HepG2 (cell line): ENCODE data around the gene GRB7. TPM values are rescaled to one million over a fixed set of nuclear protein-coding genes. Genes with fewer than 3 reads are reported as not detected.
A peak's percentile ranks its signal among the peaks of the same experiment; 100 is the strongest.

ENCODE experiments used
- ADNP ChIP-seq: sonication (generic); formaldehyde crosslinking; IDR thresholded peaks from 2 replicates; pipeline ENCODE4 v1.4.0; 2020; ENCODE audit warnings: missing genetic modification reagents
- RFXANK ChIP-seq: IDR thresholded peaks from 2 replicates; pipeline ENCODE4 v1.6.1; 2016
- TAF1 ChIP-seq: sonication (generic); formaldehyde crosslinking; IDR thresholded peaks from 2 replicates; pipeline ENCODE4 v1.4.0; 2020; ENCODE audit warnings: missing genetic modification reagents
- TSC22D2 ChIP-seq: sonication (generic); formaldehyde crosslinking; IDR thresholded peaks from 2 replicates; pipeline ENCODE4 v1.5.1; 2020; ENCODE audit warnings: missing genetic modification reagents, mild to moderate bottlenecking, borderline replicate concordance
- ZFP36L1 ChIP-seq: sonication (generic); formaldehyde crosslinking; IDR thresholded peaks from 2 replicates; pipeline ENCODE4 v1.8.0; 2022; ENCODE audit warnings: mild to moderate bottlenecking, missing genetic modification reagents, moderate library complexity
- ZNF225 ChIP-seq: sonication (generic); formaldehyde crosslinking; IDR thresholded peaks from 2 replicates; pipeline ENCODE4 v1.4.0; 2020; ENCODE audit warnings: mild to moderate bottlenecking, missing genetic modification reagents
- ZNF678 ChIP-seq: sonication (generic); formaldehyde crosslinking; IDR thresholded peaks from 2 replicates; pipeline ENCODE4 v1.4.0; 2020; ENCODE audit warnings: mild to moderate bottlenecking, missing genetic modification reagents
- ZNF761 ChIP-seq: sonication (generic); formaldehyde crosslinking; conservative IDR thresholded peaks from 2 replicates; pipeline ENCODE4 v1.4.0; 2020; ENCODE audit warnings: mild to moderate bottlenecking, missing genetic modification reagents
- ZNF773 ChIP-seq: sonication (generic); formaldehyde crosslinking; IDR thresholded peaks from 2 replicates; pipeline ENCODE4 v1.4.0; 2020; ENCODE audit warnings: missing genetic modification reagents, borderline replicate concordance
- polyA plus RNA-seq, 8 experiments: library from polyadenylated mRNA; depleted of rRNA in 3 of 8; stranded (reverse) in 7 of 8; unstranded in 1 of 8; fragments of >200 nt; fragmentation: Illumina TruSeq in 4 of 8; extraction: Trizol in 4 of 8; gene quantifications; 2 replicates each; pipeline versions ENCODE4 v1.2.1 to v1.2.3, GENCODE V29; 2011 to 2016; ENCODE audit warnings: low read depth in 4 of 8, missing spikeins in 1 of 8, mixed read lengths in 1 of 8; ENCODE audit not compliant: insufficient read depth in 1 of 8
- total RNA-seq, 5 experiments: library from RNA; depleted of rRNA; stranded (reverse); fragments of >200 nt; fragmentation: Illumina TruSeq; extraction: Trizol; gene quantifications; 2 replicates each; pipeline ENCODE4 v1.2.3, GENCODE V29; 2016; ENCODE audit warnings: low read depth in 1 of 5
- TF ChIP-seq, protein P1 (sequence below): sonication (generic); formaldehyde crosslinking; IDR thresholded peaks from 2 replicates; pipeline ENCODE4 v1.9.0; 2021; ENCODE audit warnings: missing genetic modification reagents, borderline replicate concordance
- TF ChIP-seq, protein P2 (sequence below): sonication (generic); formaldehyde crosslinking; IDR thresholded peaks from 2 replicates; pipeline ENCODE4 v1.5.1; 2020; ENCODE audit warnings: missing genetic modification reagents, mild to moderate bottlenecking, borderline replicate concordance
- TF ChIP-seq, protein P3 (sequence below): IDR thresholded peaks from 2 replicates; pipeline ENCODE4 v1.6.1; 2016; ENCODE audit warnings: missing compliant biosample characterization, missing genetic modification reagents, borderline replicate concordance
- TF ChIP-seq, protein P4 (sequence below): sonication (generic); formaldehyde crosslinking; IDR thresholded peaks from 2 replicates; pipeline ENCODE4 v1.8.1; 2023; ENCODE audit warnings: missing genetic modification reagents, mild to moderate bottlenecking, borderline replicate concordance
- TF ChIP-seq, protein P5 (sequence below): IDR thresholded peaks from 2 replicates; pipeline ENCODE4 v1.4.0; 2020; ENCODE audit warnings: mild to moderate bottlenecking, missing genetic modification reagents
- TF ChIP-seq, protein P6 (sequence below): sonication (generic); formaldehyde crosslinking; IDR thresholded peaks from 2 replicates; pipeline ENCODE4 v1.5.0; 2020; ENCODE audit warnings: mild to moderate bottlenecking, missing genetic modification reagents

GRB7 gene
- total and polyA plus RNA-seq, 2 of the 13 experiments (the other 11 are each of a cell fraction or from before 2014, with no cell fraction given), result 60.2 to 77.7 TPM

DNA sequence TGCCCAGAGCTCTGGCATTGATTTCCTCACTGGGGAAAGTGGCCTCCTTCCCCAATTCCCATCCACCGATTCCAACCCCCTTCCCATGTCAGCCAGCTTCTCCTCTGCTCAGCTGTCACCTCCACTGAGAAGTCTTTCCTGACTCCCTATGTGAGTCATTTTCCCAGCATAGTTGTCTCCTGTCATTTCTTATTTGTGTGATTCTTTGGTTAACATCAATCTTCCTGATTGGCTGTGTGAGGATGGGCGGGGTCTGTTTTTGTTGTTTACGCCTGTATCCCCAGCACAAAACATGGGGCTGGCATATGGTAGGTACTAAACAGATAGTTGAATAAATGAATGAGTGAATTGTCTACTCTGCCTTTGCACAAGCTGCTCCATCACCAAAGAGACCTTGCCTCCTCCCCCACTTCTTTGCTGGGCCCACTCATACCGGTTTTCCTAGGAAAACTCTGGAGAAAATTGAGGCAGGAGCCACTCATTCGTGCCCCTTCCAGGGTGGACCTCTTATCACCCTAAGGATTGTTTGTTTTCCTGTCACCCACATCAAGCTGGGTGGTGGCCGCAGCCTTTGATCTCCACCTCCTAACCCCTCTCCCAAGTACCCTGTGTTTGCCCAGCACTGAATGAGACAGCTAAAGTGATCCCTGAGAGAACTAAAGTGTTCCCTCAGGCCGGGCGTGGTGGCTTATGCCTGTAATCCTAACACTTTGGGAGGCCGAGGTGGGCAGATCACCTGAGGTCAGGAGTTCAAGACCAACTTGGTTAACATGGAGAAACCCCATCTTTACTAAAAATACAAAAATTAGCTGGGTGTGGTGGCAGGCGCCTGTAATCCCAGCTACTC lies 1.2 kb upstream of the GRB7 start (continued):
- TF ChIP-seq, protein P1, sequence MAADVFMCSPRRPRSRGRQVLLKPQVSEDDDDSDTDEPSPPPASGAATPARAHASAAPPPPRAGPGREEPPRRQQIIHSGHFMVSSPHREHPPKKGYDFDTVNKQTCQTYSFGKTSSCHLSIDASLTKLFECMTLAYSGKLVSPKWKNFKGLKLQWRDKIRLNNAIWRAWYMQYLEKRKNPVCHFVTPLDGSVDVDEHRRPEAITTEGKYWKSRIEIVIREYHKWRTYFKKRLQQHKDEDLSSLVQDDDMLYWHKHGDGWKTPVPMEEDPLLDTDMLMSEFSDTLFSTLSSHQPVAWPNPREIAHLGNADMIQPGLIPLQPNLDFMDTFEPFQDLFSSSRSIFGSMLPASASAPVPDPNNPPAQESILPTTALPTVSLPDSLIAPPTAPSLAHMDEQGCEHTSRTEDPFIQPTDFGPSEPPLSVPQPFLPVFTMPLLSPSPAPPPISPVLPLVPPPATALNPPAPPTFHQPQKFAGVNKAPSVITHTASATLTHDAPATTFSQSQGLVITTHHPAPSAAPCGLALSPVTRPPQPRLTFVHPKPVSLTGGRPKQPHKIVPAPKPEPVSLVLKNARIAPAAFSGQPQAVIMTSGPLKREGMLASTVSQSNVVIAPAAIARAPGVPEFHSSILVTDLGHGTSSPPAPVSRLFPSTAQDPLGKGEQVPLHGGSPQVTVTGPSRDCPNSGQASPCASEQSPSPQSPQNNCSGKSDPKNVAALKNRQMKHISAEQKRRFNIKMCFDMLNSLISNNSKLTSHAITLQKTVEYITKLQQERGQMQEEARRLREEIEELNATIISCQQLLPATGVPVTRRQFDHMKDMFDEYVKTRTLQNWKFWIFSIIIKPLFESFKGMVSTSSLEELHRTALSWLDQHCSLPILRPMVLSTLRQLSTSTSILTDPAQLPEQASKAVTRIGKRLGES, result no peak
- TF ChIP-seq, protein P2, sequence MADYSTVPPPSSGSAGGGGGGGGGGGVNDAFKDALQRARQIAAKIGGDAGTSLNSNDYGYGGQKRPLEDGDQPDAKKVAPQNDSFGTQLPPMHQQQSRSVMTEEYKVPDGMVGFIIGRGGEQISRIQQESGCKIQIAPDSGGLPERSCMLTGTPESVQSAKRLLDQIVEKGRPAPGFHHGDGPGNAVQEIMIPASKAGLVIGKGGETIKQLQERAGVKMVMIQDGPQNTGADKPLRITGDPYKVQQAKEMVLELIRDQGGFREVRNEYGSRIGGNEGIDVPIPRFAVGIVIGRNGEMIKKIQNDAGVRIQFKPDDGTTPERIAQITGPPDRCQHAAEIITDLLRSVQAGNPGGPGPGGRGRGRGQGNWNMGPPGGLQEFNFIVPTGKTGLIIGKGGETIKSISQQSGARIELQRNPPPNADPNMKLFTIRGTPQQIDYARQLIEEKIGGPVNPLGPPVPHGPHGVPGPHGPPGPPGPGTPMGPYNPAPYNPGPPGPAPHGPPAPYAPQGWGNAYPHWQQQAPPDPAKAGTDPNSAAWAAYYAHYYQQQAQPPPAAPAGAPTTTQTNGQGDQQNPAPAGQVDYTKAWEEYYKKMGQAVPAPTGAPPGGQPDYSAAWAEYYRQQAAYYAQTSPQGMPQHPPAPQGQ, result 0 out of 2 replicates have a peak, but pooled peaks have one; percentile 63
- TF ChIP-seq TAF1 (CRISPR knock-in tag), result no peak
- TF ChIP-seq TSC22D2 (CRISPR knock-in tag), result peak; percentile 62; the same call in 1 of the 2 replicates
- TF ChIP-seq, protein P3, sequence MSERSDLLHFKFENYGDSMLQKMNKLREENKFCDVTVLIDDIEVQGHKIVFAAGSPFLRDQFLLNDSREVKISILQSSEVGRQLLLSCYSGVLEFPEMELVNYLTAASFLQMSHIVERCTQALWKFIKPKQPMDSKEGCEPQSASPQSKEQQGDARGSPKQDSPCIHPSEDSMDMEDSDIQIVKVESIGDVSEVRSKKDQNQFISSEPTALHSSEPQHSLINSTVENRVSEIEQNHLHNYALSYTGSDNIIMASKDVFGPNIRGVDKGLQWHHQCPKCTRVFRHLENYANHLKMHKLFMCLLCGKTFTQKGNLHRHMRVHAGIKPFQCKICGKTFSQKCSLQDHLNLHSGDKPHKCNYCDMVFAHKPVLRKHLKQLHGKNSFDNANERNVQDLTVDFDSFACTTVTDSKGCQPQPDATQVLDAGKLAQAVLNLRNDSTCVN (CRISPR knock-in tag), result no peak
- TF ChIP-seq ADNP, result no peak
- TF ChIP-seq, protein P4, sequence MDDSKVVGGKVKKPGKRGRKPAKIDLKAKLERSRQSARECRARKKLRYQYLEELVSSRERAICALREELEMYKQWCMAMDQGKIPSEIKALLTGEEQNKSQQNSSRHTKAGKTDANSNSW, result no peak
- TF ChIP-seq, protein P5, sequence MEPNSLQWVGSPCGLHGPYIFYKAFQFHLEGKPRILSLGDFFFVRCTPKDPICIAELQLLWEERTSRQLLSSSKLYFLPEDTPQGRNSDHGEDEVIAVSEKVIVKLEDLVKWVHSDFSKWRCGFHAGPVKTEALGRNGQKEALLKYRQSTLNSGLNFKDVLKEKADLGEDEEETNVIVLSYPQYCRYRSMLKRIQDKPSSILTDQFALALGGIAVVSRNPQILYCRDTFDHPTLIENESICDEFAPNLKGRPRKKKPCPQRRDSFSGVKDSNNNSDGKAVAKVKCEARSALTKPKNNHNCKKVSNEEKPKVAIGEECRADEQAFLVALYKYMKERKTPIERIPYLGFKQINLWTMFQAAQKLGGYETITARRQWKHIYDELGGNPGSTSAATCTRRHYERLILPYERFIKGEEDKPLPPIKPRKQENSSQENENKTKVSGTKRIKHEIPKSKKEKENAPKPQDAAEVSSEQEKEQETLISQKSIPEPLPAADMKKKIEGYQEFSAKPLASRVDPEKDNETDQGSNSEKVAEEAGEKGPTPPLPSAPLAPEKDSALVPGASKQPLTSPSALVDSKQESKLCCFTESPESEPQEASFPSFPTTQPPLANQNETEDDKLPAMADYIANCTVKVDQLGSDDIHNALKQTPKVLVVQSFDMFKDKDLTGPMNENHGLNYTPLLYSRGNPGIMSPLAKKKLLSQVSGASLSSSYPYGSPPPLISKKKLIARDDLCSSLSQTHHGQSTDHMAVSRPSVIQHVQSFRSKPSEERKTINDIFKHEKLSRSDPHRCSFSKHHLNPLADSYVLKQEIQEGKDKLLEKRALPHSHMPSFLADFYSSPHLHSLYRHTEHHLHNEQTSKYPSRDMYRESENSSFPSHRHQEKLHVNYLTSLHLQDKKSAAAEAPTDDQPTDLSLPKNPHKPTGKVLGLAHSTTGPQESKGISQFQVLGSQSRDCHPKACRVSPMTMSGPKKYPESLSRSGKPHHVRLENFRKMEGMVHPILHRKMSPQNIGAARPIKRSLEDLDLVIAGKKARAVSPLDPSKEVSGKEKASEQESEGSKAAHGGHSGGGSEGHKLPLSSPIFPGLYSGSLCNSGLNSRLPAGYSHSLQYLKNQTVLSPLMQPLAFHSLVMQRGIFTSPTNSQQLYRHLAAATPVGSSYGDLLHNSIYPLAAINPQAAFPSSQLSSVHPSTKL (CRISPR knock-in tag), result peak; percentile 93
- TF ChIP-seq ZNF225 (CRISPR knock-in tag), result no peak
- TF ChIP-seq, protein P6, sequence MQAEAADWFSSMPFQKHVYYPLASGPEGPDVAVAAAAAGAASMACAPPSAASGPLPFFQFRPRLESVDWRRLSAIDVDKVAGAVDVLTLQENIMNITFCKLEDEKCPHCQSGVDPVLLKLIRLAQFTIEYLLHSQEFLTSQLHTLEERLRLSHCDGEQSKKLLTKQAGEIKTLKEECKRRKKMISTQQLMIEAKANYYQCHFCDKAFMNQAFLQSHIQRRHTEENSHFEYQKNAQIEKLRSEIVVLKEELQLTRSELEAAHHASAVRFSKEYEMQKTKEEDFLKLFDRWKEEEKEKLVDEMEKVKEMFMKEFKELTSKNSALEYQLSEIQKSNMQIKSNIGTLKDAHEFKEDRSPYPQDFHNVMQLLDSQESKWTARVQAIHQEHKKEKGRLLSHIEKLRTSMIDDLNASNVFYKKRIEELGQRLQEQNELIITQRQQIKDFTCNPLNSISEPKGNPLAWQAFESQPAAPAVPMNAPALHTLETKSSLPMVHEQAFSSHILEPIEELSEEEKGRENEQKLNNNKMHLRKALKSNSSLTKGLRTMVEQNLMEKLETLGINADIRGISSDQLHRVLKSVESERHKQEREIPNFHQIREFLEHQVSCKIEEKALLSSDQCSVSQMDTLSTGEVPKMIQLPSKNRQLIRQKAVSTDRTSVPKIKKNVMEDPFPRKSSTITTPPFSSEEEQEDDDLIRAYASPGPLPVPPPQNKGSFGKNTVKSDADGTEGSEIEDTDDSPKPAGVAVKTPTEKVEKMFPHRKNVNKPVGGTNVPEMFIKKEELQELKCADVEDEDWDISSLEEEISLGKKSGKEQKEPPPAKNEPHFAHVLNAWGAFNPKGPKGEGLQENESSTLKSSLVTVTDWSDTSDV, result no peak
- TF ChIP-seq ZNF678 (CRISPR knock-in tag), result no peak
- no peak for TF ChIP-seq ZFP36L1 (CRISPR knock-in tag)
- TF ChIP-seq RFXANK (CRISPR knock-in tag), result no peak
- no peak for TF ChIP-seq ZNF761
- TF ChIP-seq ZNF773, result no peak
